Keratinocyte (primary cell): ENCODE results near the gene RPL26.

Experiments used
- CTCF ChIP-seq, 3 experiments: IDR thresholded peaks in 1 of 3; conservative IDR thresholded peaks in 1 of 3; optimal IDR thresholded peaks in 1 of 3; 2 replicates in 2 of 3; 3 replicates in 1 of 3; pipeline versions ENCODE3 to v1.5.1; 2011; ENCODE audit warnings: low read length in 3 of 3, mild to moderate bottlenecking in 3 of 3, moderate library complexity in 2 of 3, control low read depth in 1 of 3, inconsistent platforms in 1 of 3; ENCODE audit not compliant: insufficient read depth in 2 of 3; ENCODE audit errors: extremely low read depth in 1 of 3
- EZH2 ChIP-seq: IDR thresholded peaks from one replicate; pipeline ENCODE4 v1.6.1; 2012; ENCODE audit warnings: inconsistent platforms, mild to moderate bottlenecking, low read length, moderate library complexity

GRCh38 chr17:8406174-8406573 is 23.2 kb upstream of the RPL26 start:
- TF ChIP-seq CTCF (optimal IDR thresholded peaks at IDR 0.05 in 1 of 3, IDR thresholded peaks at IDR 0.05 in 1 of 3, conservative IDR thresholded peaks at IDR 0.05 in 1 of 3; ENCODE audit: extremely low read depth in 1 of 3, insufficient read depth in 2 of 3, low read length in 3 of 3) (no peak), EZH2 (no peak)
